IMR-90 (cell line): Measurements from ENCODE around the gene ABCC5.

Source experiments
- CHD1 ChIP-seq: IDR thresholded peaks from 2 replicates; pipeline ENCODE4 v1.6.1; 2012; ENCODE audit warnings: low read depth, low read length, improper control_type of control experiment
- MXI1 ChIP-seq: IDR thresholded peaks from 2 replicates; pipeline ENCODE4 v1.6.1; 2012; ENCODE audit warnings: low read depth, mild to moderate bottlenecking, low read length, moderate library complexity, borderline replicate concordance
- POLR2A ChIP-seq: IDR thresholded peaks from 2 replicates; pipeline ENCODE4 v1.6.1; 2012; ENCODE audit warnings: mild to moderate bottlenecking, low read depth, low read length
- USF2 ChIP-seq: fragments of 150-350 bp; IDR thresholded peaks from 2 replicates; pipeline ENCODE4 v1.6.1; 2017; ENCODE audit warnings: mild to moderate bottlenecking, antibody characterized with exemption, low read length, low read depth
- TF ChIP-seq, protein P1 (sequence below): conservative IDR thresholded peaks from 2 replicates; pipeline ENCODE4 v1.5.1; 2012; ENCODE audit warnings: mild to moderate bottlenecking, low read depth, low read length, improper control_type of control experiment

GRCh38 chr3:184037816-184038215, 20.1 kb upstream of the ABCC5 start:
- no peak for TF ChIP-seq USF2
- TF ChIP-seq, protein P1, sequence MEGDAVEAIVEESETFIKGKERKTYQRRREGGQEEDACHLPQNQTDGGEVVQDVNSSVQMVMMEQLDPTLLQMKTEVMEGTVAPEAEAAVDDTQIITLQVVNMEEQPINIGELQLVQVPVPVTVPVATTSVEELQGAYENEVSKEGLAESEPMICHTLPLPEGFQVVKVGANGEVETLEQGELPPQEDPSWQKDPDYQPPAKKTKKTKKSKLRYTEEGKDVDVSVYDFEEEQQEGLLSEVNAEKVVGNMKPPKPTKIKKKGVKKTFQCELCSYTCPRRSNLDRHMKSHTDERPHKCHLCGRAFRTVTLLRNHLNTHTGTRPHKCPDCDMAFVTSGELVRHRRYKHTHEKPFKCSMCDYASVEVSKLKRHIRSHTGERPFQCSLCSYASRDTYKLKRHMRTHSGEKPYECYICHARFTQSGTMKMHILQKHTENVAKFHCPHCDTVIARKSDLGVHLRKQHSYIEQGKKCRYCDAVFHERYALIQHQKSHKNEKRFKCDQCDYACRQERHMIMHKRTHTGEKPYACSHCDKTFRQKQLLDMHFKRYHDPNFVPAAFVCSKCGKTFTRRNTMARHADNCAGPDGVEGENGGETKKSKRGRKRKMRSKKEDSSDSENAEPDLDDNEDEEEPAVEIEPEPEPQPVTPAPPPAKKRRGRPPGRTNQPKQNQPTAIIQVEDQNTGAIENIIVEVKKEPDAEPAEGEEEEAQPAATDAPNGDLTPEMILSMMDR: no peak
- TF ChIP-seq CHD1: no peak
- no peak for TF ChIP-seq POLR2A
- no peak for TF ChIP-seq MXI1
